Measurements from ENCODE around the gene SCGB3A1.

SCGB3A1 gene

DNA sequence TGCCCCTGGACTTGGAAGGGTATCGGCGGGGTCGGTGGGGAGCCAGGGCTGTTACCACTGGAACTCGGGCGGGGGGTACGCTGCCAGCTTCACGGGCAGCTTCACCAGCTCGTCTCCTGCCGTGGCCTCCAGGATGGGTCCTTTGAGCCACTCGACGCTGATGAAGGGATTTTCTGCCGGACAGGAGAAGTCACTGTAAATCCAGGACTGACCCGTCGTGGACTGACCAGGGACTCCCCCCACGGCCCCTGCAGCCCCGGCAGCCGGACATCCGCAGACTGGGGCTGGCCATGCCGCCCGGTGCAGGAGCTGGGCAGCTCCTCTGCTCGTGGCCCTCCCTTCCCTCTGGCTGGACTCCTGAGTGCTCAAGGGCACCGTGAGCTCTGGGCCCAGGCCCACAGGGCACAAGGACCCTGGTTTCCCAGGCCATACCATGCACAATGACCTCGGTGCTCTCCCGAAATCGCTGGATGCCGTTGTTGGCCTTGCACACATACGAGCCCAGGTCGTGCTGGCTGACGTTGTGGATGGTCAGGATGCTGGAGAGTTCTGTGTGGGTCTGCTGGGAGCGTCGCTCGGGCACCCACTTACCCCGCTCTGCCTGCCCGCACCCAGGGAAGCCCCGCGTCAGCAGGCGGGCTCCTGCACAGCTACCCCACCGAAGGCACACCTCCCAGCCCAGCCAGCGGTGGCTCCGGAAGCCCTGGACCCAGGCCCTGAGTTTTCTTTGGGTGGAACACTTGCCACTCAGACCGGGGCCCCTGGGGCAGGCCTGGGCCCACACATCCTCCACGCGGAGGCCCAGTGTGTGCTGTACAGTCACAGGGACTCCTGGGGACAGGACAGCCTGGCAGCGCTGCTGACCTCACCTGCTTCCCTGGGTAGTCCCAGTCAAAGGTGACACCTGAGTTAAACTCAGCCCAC, 37.8 kb upstream of the SCGB3A1 start:
- FAIRE-seq (no peak), DNase-seq (ENCODE audit: insufficient read length, low spot score) (no peak)
- no peak for TF ChIP-seq POLR2A (IDR thresholded peaks at IDR 0.05; ENCODE audit: low read depth, low read length)

DNA sequence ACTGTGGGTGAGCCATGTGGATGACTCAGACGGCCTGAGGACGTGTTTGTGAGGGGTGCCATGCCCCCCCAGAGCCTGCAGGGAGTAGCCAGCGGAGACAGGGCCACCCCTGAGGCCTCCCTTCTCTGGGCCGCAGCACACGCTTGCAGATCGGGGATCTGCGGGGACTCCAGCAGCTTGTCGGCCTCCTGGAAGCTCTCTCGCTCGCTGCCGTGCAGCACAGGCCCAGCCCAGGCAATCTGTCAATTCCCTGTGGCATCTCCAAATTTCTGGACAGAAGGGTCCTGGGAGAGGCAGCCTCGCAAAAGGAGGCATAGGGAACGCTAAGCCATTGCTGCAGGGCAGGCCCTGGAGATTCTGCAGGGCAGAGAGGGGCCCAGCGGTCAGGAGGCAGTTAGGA, 36.9 kb upstream of the SCGB3A1 start:
- FAIRE-seq = no peak
- no peak for DNase-seq (ENCODE audit: insufficient read length, low spot score)
- no peak for TF ChIP-seq POLR2A (IDR thresholded peaks at IDR 0.05; ENCODE audit: low read depth, low read length)

- FAIRE-seq (no peak), DNase-seq (ENCODE audit: insufficient read length, low spot score) (no peak)
- TF ChIP-seq POLR2A (IDR thresholded peaks at IDR 0.05; ENCODE audit: low read depth, low read length) = no peak
Observed at GRCh38 chr5:180627386-180628120, 36.3 kb upstream of the SCGB3A1 start.

GRCh38 chr5:180626661-180627385, 35.5 kb upstream of the SCGB3A1 start:
- TF ChIP-seq POLR2A (IDR thresholded peaks at IDR 0.05; ENCODE audit: low read depth, low read length) = no peak
- no peak for FAIRE-seq
- DNase-seq (ENCODE audit: insufficient read length, low spot score) = no peak

DNA sequence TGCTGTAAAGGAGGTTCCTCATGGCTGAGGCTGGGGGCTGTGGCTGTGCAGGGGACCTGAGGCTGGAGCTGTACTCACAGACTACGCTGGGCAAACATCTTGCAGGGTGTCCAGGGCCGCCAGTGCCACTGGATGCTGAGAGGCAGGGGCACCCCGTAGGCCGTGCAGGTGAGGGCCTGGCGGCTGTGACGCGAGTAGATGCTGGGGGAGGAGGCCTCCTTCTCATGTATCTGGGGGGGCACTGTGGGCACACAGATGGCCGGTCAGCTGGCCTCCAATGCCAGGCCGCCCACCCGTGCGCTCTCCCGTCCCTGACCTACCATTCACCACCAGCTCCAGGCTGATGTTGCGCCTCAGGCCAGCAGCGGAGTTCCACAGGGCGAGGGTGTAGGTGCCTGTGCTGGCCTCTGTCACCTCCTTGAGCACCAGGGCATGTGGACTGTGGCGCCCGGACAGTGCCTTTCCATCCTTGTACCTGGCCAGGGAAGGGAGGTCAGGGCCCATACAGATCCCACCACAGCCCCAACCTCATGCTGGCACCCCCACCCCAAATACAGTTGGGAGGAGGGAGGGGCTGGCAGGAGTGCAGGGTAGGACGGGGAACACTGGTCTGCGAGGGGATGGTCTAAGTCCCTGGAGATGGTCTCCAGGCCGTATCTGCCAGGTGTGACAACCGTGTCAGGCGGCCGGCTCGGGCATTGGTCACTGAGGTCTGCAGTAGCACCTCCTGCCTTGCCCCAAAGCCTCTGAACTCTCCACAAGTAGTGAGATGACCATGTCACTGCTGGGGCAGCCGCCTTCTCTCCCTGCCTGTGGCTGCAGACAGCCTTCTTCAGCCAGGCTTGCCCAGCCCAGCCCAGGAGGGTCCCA, 34.7 kb upstream of the SCGB3A1 start:
- FAIRE-seq (no peak), DNase-seq (ENCODE audit: insufficient read length, low spot score) (no peak)
- no peak for TF ChIP-seq POLR2A (IDR thresholded peaks at IDR 0.05; ENCODE audit: low read depth, low read length)

DNA sequence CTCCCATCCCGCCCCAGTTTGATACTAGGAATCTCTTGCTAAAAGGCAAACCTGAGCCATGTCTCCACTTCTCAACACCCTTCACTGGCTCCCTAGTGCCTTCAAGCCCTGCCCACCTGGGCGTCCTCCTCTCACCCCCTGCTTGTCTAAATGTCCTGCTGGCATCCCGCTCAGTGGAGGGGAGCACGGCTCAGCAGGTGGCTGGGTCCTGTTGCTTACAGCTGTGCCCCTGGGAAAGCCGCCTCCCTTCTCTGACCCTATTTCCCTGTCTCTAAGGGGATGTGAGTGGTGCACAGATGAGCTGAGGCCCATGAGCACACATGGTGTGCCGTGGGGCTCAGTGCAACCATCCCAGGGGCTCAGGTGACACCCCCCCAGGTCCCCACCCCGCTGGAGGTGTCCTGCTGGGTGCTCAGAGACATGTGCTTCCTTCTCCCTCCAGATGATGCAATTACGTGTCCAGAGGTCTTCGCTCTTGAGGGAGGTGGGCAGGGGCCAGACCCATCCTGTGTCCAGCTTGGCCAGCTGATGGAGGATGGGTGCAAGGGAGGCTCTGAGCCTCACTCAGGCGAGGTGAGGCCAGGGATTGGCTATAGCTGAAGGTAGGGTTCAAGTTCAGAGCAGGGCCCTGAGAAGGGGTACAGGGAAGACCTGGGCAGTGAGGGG, 34.0 kb upstream of the SCGB3A1 start:
- DNase-seq (ENCODE audit: insufficient read length, low spot score) = no peak

DNA sequence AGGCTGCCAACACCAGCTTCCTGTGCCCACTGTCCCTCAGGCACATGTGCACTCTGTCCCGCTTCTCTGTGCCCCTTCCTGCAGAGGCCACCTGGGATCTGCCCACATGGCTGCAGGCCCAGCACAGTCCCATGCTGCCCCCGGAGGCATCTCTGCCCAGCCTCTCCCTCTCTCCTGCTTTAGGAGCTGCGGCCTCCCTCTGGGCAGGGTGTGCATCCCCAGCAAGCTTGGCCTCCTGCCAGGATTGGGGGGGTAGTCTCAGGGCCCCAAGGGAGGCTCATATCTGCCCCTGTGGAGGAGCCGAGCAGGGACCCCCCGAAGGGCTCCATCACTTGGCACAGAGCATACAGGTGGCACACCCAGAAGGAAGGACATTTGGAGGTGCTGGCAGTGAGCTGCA, 33.3 kb upstream of the SCGB3A1 start:
- FAIRE-seq (no peak), DNase-seq (ENCODE audit: insufficient read length, low spot score) (no peak)
- TF ChIP-seq POLR2A (IDR thresholded peaks at IDR 0.05; ENCODE audit: low read depth, low read length) = no peak

More for the DNA sequence above, 34.0 kb upstream of the SCGB3A1 start:
- no peak for TF ChIP-seq POLR2A (IDR thresholded peaks at IDR 0.05; ENCODE audit: low read depth, low read length)
- FAIRE-seq = no peak

DNA sequence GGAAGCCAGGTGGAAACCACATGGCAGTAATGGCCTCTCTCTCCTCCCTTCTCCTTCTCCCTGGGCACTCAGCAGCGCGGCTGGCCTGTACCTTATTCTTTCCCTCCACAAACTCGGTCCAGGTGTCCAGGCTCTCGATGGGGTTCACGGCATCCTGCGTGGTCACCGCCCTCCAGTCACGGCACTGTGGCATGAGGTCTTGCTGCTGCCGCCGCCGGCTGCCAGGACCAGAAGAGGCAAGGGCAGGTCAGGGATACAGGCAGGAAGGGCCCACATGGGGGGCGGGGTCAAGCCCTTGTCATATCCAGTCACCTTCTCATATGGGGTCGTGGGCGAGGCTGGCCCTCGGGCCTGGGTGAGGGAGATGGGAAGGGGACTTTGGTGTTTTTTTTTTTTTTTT, 32.5 kb upstream of the SCGB3A1 start:
- FAIRE-seq = no peak
- no peak for DNase-seq (ENCODE audit: insufficient read length, low spot score)
- TF ChIP-seq POLR2A (IDR thresholded peaks at IDR 0.05; ENCODE audit: low read depth, low read length) = no peak

DNA sequence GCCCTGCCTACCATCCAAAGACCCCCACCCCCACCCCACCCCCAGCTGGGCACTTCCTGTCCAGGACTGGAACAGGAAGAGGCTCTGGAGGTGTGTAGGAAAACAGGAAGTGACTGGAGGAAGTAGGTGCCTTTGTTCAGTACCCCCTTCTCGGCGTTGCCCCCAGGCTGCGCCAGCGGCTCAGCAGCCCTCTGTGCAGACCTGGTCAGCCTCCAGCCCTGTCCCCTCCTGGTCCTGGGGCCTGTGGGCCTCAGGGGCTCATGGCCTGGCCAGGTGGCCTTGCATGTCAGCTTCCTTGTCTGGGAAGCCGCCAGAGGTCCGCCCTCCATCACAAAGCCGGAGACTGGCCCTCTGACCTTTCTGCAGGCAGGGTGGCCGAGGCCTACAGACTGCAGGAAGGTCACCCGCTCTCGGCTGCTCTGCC, 32.1 kb upstream of the SCGB3A1 start:
- no peak for TF ChIP-seq POLR2A (IDR thresholded peaks at IDR 0.05; ENCODE audit: low read depth, low read length)
- no peak for DNase-seq (ENCODE audit: insufficient read length, low spot score)
- FAIRE-seq = no peak

GRCh38 chr5:180622910-180623309, 31.6 kb upstream of the SCGB3A1 start:
- DNase-seq (ENCODE audit: insufficient read length, low spot score) (no peak), FAIRE-seq (no peak)
- TF ChIP-seq POLR2A (IDR thresholded peaks at IDR 0.05; ENCODE audit: low read depth, low read length) = no peak

- FAIRE-seq (no peak), DNase-seq (ENCODE audit: insufficient read length, low spot score) (no peak)
- TF ChIP-seq POLR2A (IDR thresholded peaks at IDR 0.05; ENCODE audit: low read depth, low read length) = no peak
Observed at GRCh38 chr5:180621311-180621710, 30.0 kb upstream of the SCGB3A1 start.

GRCh38 chr5:180620014-180620413, 28.7 kb upstream of the SCGB3A1 start:
- DNase-seq (ENCODE audit: insufficient read length, low spot score) = no peak
- no peak for TF ChIP-seq POLR2A (IDR thresholded peaks at IDR 0.05; ENCODE audit: low read depth, low read length)
- no peak for FAIRE-seq

GRCh38 chr5:180619563-180619915, 28.2 kb upstream of the SCGB3A1 start:
- TF ChIP-seq POLR2A (IDR thresholded peaks at IDR 0.05; ENCODE audit: low read depth, low read length) = no peak

More at GRCh38 chr5:180619563-180619915, 28.2 kb upstream of the SCGB3A1 start:
- FAIRE-seq (no peak), DNase-seq (ENCODE audit: insufficient read length, low spot score) (no peak)
